MCF 10A (cell line): Measurements from ENCODE around the gene MFN2. TPM values are rescaled to one million over a fixed set of nuclear protein-coding genes. Genes with fewer than 3 reads are reported as not detected.
"Not testable (repeated sequence)": the region's sequence is repeated elsewhere in the genome, so short reads cannot be mapped to it uniquely, and the experiment has no call there.

Experiments used
- BruUV-seq: library from RNA; stranded (reverse); fragments of 400-500 nt; replicated peaks from 2 replicates; lab custom pipeline; 2021; lab: Mats Ljungman, UMichigan
- CTCF ChIA-PET: fragments of 300-600 bp; sonication (Branson Sonifier 250); formaldehyde crosslinking; extraction: SDS; loops from one replicate; lab custom pipeline; 2021; ENCODE audit warnings: antibody characterized with exemption, inconsistent platforms; lab: Yijun Ruan, JAX
- POLR2A ChIA-PET: fragments of 300-600, 350-650 bp; sonication (Branson Sonifier 250); formaldehyde crosslinking; extraction: SDS; loops from one replicate; lab custom pipeline; 2020; ENCODE audit warnings: antibody characterized with exemption, inconsistent platforms; lab: Yijun Ruan, JAX
- DNase-seq: peaks from one replicate; pipeline ENCODE4 v3.0.0-alpha.2; 2018; ENCODE audit not compliant: unreplicated experiment
- H3K27ac Mint-ChIP-seq: one replicate; pipeline ENCODE4 v1.8.0; 2022; ENCODE audit warnings: mild to moderate bottlenecking, low read depth, mixed read lengths; ENCODE audit not compliant: unreplicated experiment
- H3K27me3 Mint-ChIP-seq: one replicate; pipeline ENCODE4 v1.8.0; 2022; ENCODE audit warnings: mixed read lengths; ENCODE audit not compliant: insufficient read depth, unreplicated experiment
- H3K36me3 Mint-ChIP-seq: one replicate; pipeline ENCODE4 v1.8.0; 2022; ENCODE audit warnings: mild to moderate bottlenecking, moderate library complexity, mixed read lengths; ENCODE audit not compliant: insufficient read depth, unreplicated experiment
- H3K4me1 Mint-ChIP-seq: one replicate; pipeline ENCODE4 v1.8.0; 2022; ENCODE audit warnings: mixed read lengths; ENCODE audit not compliant: insufficient read depth, unreplicated experiment
- H3K4me3 Mint-ChIP-seq: one replicate; pipeline ENCODE4 v1.8.0; 2022; ENCODE audit warnings: mild to moderate bottlenecking, moderate library complexity, mixed read lengths; ENCODE audit not compliant: unreplicated experiment
- H3K9me3 Mint-ChIP-seq: one replicate; pipeline ENCODE4 v1.8.0; 2022; ENCODE audit warnings: mixed read lengths; ENCODE audit not compliant: unreplicated experiment
- CTCF ChIP-seq: fragments of 200-600 bp; IDR thresholded peaks from one replicate; pipeline ENCODE4 v1.8.0; 2022; ENCODE audit warnings: antibody characterized with exemption, mild to moderate bottlenecking; ENCODE audit not compliant: unreplicated experiment
- intact Hi-C: fragments of 100-400 bp; cut with micrococcal nuclease; formaldehyde crosslinking; loops from 2 replicates; pipeline ENCODE4 v1.14.1; 2022
- total RNA-seq: library from RNA; stranded (reverse); gene quantifications from 2 replicates; pipeline ENCODE4 v1.2.3, GENCODE V29; 2022

Gene MFN2
- total RNA-seq, 1 experiment from 2014 or later: 105 TPM

DNA sequence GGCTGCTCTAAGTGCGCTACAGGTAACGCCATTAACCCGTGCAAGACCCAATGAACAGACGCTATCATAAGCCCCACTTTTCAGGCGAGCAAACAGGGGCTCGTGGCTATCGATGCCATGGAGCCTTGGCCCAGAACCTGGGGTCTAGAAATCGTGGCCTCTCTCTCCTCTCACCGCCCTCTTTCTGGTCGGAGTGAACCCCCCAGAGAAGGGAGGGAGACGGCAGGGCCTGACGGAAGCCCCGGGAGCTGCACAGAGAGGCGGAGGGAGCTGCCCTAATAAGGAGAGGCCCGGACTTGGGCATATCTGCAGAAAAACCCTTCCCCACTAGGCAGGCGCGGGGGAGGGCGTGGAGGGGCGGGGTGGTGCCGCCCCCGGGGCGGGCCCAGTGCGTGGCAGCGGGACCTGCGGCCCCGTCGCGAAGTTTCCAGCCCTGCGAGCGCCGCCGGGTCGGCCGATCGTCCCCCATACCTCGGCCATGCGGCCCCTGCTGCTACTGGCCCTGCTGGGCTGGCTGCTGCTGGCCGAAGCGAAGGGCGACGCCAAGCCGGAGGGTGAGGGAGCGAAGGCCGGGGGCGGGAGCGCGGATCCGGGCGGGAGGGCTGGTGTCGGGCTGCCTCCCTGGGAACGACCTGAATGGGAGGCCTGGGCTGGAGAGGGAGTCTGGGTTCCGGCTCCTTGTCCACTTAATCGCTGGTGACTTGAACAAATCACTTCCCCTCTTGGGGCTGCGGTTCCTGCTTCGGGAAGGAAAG is 45.8 kb upstream of the MFN2 start, which contains the start of gene PLOD1:
PLOD1 (plus strand) TSS at position 416 of the 755 bp plus-strand sequence; CDS start at position 479, 63 bp downstream.
- ChIA-PET CTCF (interaction anchor here (0.5 kb wide), 1 partner anchor 33 kb away, joined by 5 read pairs; no protein-coding TSS in a partner anchor), POLR2A (interaction anchor here (0.6 to 3.9 kb wide), 8 partner anchors 8 to 48 kb away, joined by 3 to 48 read pairs (median 3); partner anchors contain the start of genes KIAA2013 and MFN2)
- DNase-seq: peak; percentile 81
- H3K27me3 Mint-ChIP-seq: no peaks in the 10 kb centered on the region
- H3K36me3 Mint-ChIP-seq: peaks cover 13% of the 10 kb centered on the region
- no TSS peak for BruUV-seq
- H3K4me1 Mint-ChIP-seq: peaks cover 21% of the 10 kb centered on the region
- intact Hi-C loops: loop anchor here (2.0 kb wide), 1 partner anchor 46 kb away; the partner anchor contains the start of gene MFN2
- peak within 1 kb of the TSS; percentile 74 for H3K4me3 Mint-ChIP-seq
- H3K27ac Mint-ChIP-seq: peak within 1 kb of the TSS; percentile 12
- H3K9me3 Mint-ChIP-seq: no peaks in the 10 kb centered on the region
- no peak for TF ChIP-seq CTCF

DNA sequence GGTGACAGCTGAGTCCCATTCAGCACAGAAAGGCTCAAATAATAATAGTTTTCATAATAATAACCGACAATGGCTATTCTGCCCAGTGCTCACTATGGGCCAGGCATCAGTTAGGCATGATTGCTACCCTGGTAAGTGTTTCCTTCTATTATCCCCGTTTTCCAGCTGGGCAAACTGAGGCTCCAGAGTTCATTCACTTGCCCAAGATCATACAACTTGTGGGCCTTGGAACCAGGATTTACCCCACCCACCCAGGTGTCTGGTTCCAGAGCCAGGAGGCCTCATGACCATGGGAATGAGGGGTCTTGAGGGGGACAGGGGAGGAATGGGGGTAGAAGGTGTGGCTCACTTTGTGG is 45.2 kb upstream of the MFN2 start:
- BruUV-seq: TSS peak; percentile 65
- intact Hi-C loops: loop anchor here (2.0 kb wide), 1 partner anchor 46 kb away; the partner anchor contains the start of gene MFN2
- CTCF ChIA-PET: interaction anchor here (1.3 kb wide), 1 partner anchor 17 kb away, joined by 3 read pairs; no protein-coding TSS in a partner anchor
- no peaks in the 10 kb centered on the region for H3K9me3 Mint-ChIP-seq
- no peaks in the 10 kb centered on the region for H3K27me3 Mint-ChIP-seq
- no peak overlapping the region for H3K27ac Mint-ChIP-seq
- no peak for DNase-seq
- peak overlapping the region; percentile 74 for H3K4me3 Mint-ChIP-seq
- peaks cover 21% of the 10 kb centered on the region for H3K4me1 Mint-ChIP-seq
- TF ChIP-seq CTCF: no peak
- POLR2A ChIA-PET: interaction anchor here (0.6 to 3.9 kb wide), 8 partner anchors 9 to 47 kb away, joined by 3 to 48 read pairs (median 4); partner anchors contain the start of genes KIAA2013 and MFN2
- H3K36me3 Mint-ChIP-seq: peaks cover 13% of the 10 kb centered on the region

GRCh38 chr1:11935733-11936132 is 44.5 kb upstream of the MFN2 start:
- H3K27ac Mint-ChIP-seq, BruUV-seq, H3K9me3 Mint-ChIP-seq, DNase-seq, H3K27me3 Mint-ChIP-seq, H3K36me3 Mint-ChIP-seq: not testable (repeated sequence)
- ChIA-PET CTCF (interaction anchor here (0.6 to 1.3 kb wide), 3 partner anchors 17 to 719 kb away, joined by 3 read pairs; no protein-coding TSS in a partner anchor), POLR2A (interaction anchor here (0.6 to 3.9 kb wide), 5 partner anchors 9 to 43 kb away, joined by 3 to 48 read pairs (median 5); partner anchors contain the start of gene KIAA2013)
- Mint-ChIP-seq H3K4me3 (peak overlapping the region; percentile 74), H3K4me1 (peaks cover 16% of the 10 kb centered on the region)
- intact Hi-C loops: loop anchor here (2.0 kb wide), 1 partner anchor 45 kb away; the partner anchor contains the start of gene MFN2

GRCh38 chr1:11938722-11939526 is 41.3 kb upstream of the MFN2 start:
- Mint-ChIP-seq H3K36me3 (peaks cover 15% of the 10 kb centered on the region), H3K4me3 (no peak overlapping the region), H3K9me3 (no peaks in the 10 kb centered on the region), H3K27ac (no peak overlapping the region), H3K4me1 (peaks cover 12% of the 10 kb centered on the region), H3K27me3 (no peaks in the 10 kb centered on the region)
- POLR2A ChIA-PET: interaction anchor here (1.0 to 2.1 kb wide), 5 partner anchors 11 to 42 kb away, joined by 4 to 14 read pairs (median 5); no protein-coding TSS in a partner anchor
- CTCF ChIA-PET: interaction anchor here (1.2 kb wide), 1 partner anchor 29 kb away, joined by 4 read pairs; no protein-coding TSS in a partner anchor
- peak; percentile 26 for DNase-seq
- no TSS peak for BruUV-seq
- TF ChIP-seq CTCF: no peak
- intact Hi-C loops: no loop called here

DNA sequence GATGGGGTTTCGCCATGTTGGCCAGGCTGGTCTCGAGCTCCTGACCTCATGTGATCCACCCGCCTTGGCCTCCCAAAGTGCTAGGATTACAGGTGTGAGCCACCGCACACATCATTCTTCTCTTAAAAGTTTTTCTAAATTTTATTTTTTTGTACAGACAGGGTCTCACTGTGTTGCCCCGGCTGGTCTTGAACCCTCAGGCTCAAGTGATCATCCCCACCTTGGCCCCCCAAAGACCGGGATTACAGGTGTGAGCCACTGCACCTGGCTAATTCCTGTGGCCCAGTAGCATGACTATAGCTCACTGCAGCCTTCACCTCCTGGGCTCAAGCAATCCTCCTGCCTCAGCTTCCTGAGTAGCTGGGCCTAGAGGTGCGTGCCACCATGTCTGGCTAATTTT is 40.5 kb upstream of the MFN2 start:
- H3K27me3 Mint-ChIP-seq, H3K9me3 Mint-ChIP-seq, H3K27ac Mint-ChIP-seq, DNase-seq, intact Hi-C loops, H3K4me3 Mint-ChIP-seq, BruUV-seq: not testable (repeated sequence)
- H3K4me1 Mint-ChIP-seq: peaks cover 12% of the 10 kb centered on the region
- H3K36me3 Mint-ChIP-seq: peaks cover 15% of the 10 kb centered on the region
- POLR2A ChIA-PET: interaction anchor here (0.6 to 2.1 kb wide), 5 partner anchors 10 to 42 kb away, joined by 4 to 14 read pairs (median 5); no protein-coding TSS in a partner anchor
- CTCF ChIA-PET: interaction anchor here (0.9 kb wide), 1 partner anchor 28 kb away, joined by 4 read pairs; no protein-coding TSS in a partner anchor
